DND-41 (cell line): Measurements from ENCODE around the gene ZSCAN5A.

Experiments
- EZH2 ChIP-seq: IDR thresholded peaks from 3 replicates; pipeline ENCODE4 v1.6.1; 2012; ENCODE audit warnings: borderline replicate concordance, low read depth, mild to moderate bottlenecking, moderate library complexity, low read length, inconsistent platforms; ENCODE audit not compliant: severe bottlenecking
- TF ChIP-seq, protein P1 (sequence below): IDR thresholded peaks from 2 replicates; pipeline ENCODE4 v1.5.1; 2012; ENCODE audit warnings: borderline replicate concordance, low read length, moderate library complexity, mild to moderate bottlenecking; ENCODE audit not compliant: poor library complexity, severe bottlenecking; ENCODE audit errors: extremely low read depth

DNA sequence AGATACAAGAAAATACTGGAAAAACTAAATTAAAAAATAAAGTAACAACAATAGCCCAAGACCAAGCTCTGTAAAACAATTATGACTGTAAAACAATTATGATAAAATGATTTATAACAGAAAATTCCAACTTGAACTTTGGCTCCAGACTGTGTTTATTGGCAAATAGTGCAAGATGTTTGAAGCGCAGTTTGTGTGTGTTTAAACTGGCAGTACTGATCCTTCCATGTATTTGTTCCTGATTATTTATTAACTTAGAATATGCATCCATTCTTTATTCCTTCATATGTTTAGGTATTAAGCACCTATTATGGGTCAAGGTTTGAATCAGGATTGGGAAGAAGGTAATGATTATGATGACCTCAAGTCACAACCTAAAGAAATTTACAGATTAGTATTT, 40.9 kb upstream of the ZSCAN5A start:
- TF ChIP-seq, protein P1, sequence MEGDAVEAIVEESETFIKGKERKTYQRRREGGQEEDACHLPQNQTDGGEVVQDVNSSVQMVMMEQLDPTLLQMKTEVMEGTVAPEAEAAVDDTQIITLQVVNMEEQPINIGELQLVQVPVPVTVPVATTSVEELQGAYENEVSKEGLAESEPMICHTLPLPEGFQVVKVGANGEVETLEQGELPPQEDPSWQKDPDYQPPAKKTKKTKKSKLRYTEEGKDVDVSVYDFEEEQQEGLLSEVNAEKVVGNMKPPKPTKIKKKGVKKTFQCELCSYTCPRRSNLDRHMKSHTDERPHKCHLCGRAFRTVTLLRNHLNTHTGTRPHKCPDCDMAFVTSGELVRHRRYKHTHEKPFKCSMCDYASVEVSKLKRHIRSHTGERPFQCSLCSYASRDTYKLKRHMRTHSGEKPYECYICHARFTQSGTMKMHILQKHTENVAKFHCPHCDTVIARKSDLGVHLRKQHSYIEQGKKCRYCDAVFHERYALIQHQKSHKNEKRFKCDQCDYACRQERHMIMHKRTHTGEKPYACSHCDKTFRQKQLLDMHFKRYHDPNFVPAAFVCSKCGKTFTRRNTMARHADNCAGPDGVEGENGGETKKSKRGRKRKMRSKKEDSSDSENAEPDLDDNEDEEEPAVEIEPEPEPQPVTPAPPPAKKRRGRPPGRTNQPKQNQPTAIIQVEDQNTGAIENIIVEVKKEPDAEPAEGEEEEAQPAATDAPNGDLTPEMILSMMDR: no peak
- no peak for TF ChIP-seq EZH2
